ENCODE results near the gene RAPGEF1. TPM values are rescaled to one million over a fixed set of nuclear protein-coding genes. Genes with fewer than 3 reads are reported as not detected.

Gene RAPGEF1
- total and polyA plus RNA-seq, 11 donors: 50.6 to 161 (median 115) TPM

GRCh38 chr9:131640438-131641137, 99.3 kb downstream of the RAPGEF1 start:
- peak overlapping the region in 7 of 12 donors; percentile 18 to 79 (median 50) for H3K27ac ChIP-seq
- peak; percentile 38 to 48 (median 45) for ATAC-seq

GRCh38 chr9:131639769-131640437, 100.0 kb downstream of the RAPGEF1 start:
- no peak for DNase-seq
- peaks cover 5 to 71% (median 36%) of the 10 kb centered on the region in 12 donors for H3K4me1 ChIP-seq
- peak overlapping the region in 7 of 12 donors; percentile 18 to 79 (median 32) for H3K27ac ChIP-seq
- 53 to 65% (median 60%) methylated on average over 9 of the region's 9 CpGs for WGBS, 4 donors
- H3K9me3 ChIP-seq: no peaks in the 10 kb centered on the region
- ATAC-seq: no peak
- intact Hi-C loops (cut with DNase I): no loop called here
- H3K27me3 ChIP-seq: no peaks in the 10 kb centered on the region
- no peak for TF ChIP-seq CTCF (IDR thresholded peaks at IDR 0.05)
- TF ChIP-seq POLR2A (IDR thresholded peaks at IDR 0.05): no peak
- H3K4me3 ChIP-seq: no peak overlapping the region
- peaks cover 0 to 89% (median 68%) of the 10 kb centered on the region in 9 donors for H3K36me3 ChIP-seq

More at GRCh38 chr9:131640438-131641137, 99.3 kb downstream of the RAPGEF1 start:
- Histone ChIP-seq H3K4me1 (peaks cover 6 to 71% (median 37%) of the 10 kb centered on the region in 12 donors), H3K36me3 (peaks cover 0 to 92% (median 71%) of the 10 kb centered on the region in 9 donors), H3K27me3 (no peaks in the 10 kb centered on the region), H3K9me3 (no peaks in the 10 kb centered on the region), H3K4me3 (no peak overlapping the region)
- 22 to 42% (median 40%) methylated on average over 11 of the region's 11 CpGs for WGBS, 4 donors
- TF ChIP-seq CTCF (IDR thresholded peaks at IDR 0.05): peak in 2 of 12 donors; percentile 10 to 33
- no peak for TF ChIP-seq POLR2A (IDR thresholded peaks at IDR 0.05)
- intact Hi-C loops (cut with DNase I): no loop called here
- peak in 1 of 5 donors; percentile 45 for DNase-seq

- intact Hi-C loops (cut with DNase I): no loop called here
- no peaks in the 10 kb centered on the region for H3K9me3 ChIP-seq
- WGBS, 4 donors: 66 to 71% (median 67%) methylated on average over 6 of the region's 6 CpGs
- peak overlapping the region in 7 of 12 donors; percentile 10 to 89 (median 66) for H3K27ac ChIP-seq
- no peaks in the 10 kb centered on the region for H3K27me3 ChIP-seq
- DNase-seq (no peak), ATAC-seq (peak in 2 of 4 donors; percentile 17 to 41)
- peaks cover 0 to 86% (median 67%) of the 10 kb centered on the region in 9 donors for H3K36me3 ChIP-seq
- peaks cover 6 to 58% (median 26%) of the 10 kb centered on the region in 12 donors for H3K4me1 ChIP-seq
- no peak for TF ChIP-seq POLR2A (IDR thresholded peaks at IDR 0.05)
- TF ChIP-seq CTCF (IDR thresholded peaks at IDR 0.05): no peak
- H3K4me3 ChIP-seq: no peak overlapping the region
Observed at GRCh38 chr9:131636593-131636992, 103.3 kb downstream of the RAPGEF1 start.

- TF ChIP-seq CTCF (IDR thresholded peaks at IDR 0.05) (no peak), POLR2A (IDR thresholded peaks at IDR 0.05) (no peak)
- DNase-seq (no peak), ATAC-seq (peak; percentile 6 to 24 (median 13))
- Histone ChIP-seq H3K4me1 (peaks cover under 1 to 57% (median 23%) of the 10 kb centered on the region in 12 donors), H3K4me3 (no peak overlapping the region), H3K27me3 (no peaks in the 10 kb centered on the region), H3K36me3 (peaks cover 0 to 86% (median 60%) of the 10 kb centered on the region in 9 donors), H3K27ac (peak overlapping the region; percentile 47 to 89 (median 64)), H3K9me3 (no peaks in the 10 kb centered on the region)
- 57 to 84% (median 69%) methylated on average over 5 of the region's 5 CpGs for WGBS, 4 donors
- intact Hi-C loops (cut with DNase I): no loop called here
Observed at GRCh38 chr9:131635892-131636291, 104.0 kb downstream of the RAPGEF1 start.
